ENCODE data around the gene GTF2A1L. TPM values are rescaled to one million over a fixed set of nuclear protein-coding genes. Genes with fewer than 3 reads are reported as not detected.

The GTF2A1L gene
- total and polyA plus RNA-seq, 9 donors: 2.1 to 13.8 (median 3.6) TPM; not detected in 3

GRCh38 chr2:48714245-48714644 is 96.6 kb downstream of the GTF2A1L start:
- 43 to 70% (median 58%) methylated on average over 2 of the region's 2 CpGs for WGBS, 3 donors
- H3K27ac ChIP-seq: no peak overlapping the region
- DNase-seq: no peak
- no peaks in the 10 kb centered on the region for H3K36me3 ChIP-seq
- TF ChIP-seq POLR2A (IDR thresholded peaks at IDR 0.05) (no peak), EP300 (IDR thresholded peaks at IDR 0.05) (no peak), CTCF (IDR thresholded peaks at IDR 0.05) (no peak)
- no peaks in the 10 kb centered on the region for H3K9me3 ChIP-seq
- H3K4me1 ChIP-seq (ENCODE audit: insufficient read depth): no peaks in the 10 kb centered on the region
- H3K4me3 ChIP-seq: no peak overlapping the region
- intact Hi-C loops (cut with DNase I): no loop called here
- no peaks in the 10 kb centered on the region for H3K27me3 ChIP-seq

GRCh38 chr2:48715042-48715899 is 97.6 kb downstream of the GTF2A1L start:
- no peak overlapping the region for H3K4me3 ChIP-seq
- 70 to 79% (median 75%) methylated on average over 7 of the region's 7 CpGs for WGBS, 3 donors
- no peak overlapping the region for H3K27ac ChIP-seq
- H3K4me1 ChIP-seq (ENCODE audit: insufficient read depth): no peaks in the 10 kb centered on the region
- TF ChIP-seq EP300 (IDR thresholded peaks at IDR 0.05) (no peak), CTCF (IDR thresholded peaks at IDR 0.05) (no peak), POLR2A (IDR thresholded peaks at IDR 0.05) (no peak)
- DNase-seq: no peak
- H3K36me3 ChIP-seq: no peaks in the 10 kb centered on the region
- no peaks in the 10 kb centered on the region for H3K9me3 ChIP-seq
- no peaks in the 10 kb centered on the region for H3K27me3 ChIP-seq
- intact Hi-C loops (cut with DNase I): no loop called here

- DNase-seq: peak in 1 of 5 donors; percentile 37
- Histone ChIP-seq H3K4me1 (ENCODE audit: insufficient read depth) (no peaks in the 10 kb centered on the region), H3K4me3 (no peak overlapping the region), H3K27me3 (no peaks in the 10 kb centered on the region), H3K27ac (no peak overlapping the region), H3K9me3 (no peaks in the 10 kb centered on the region), H3K36me3 (no peaks in the 10 kb centered on the region)
- TF ChIP-seq POLR2A (IDR thresholded peaks at IDR 0.05) (no peak), EP300 (IDR thresholded peaks at IDR 0.05) (no peak), CTCF (IDR thresholded peaks at IDR 0.05) (no peak)
- intact Hi-C loops (cut with DNase I): no loop called here
- 54 to 81% (median 75%) methylated on average over 1 of the region's 1 CpG for WGBS, 3 donors
These were observed 98.3 kb downstream of the GTF2A1L start for GRCh38 chr2:48715956-48716355.

GRCh38 chr2:48717846-48718245 is 100.2 kb downstream of the GTF2A1L start:
- H3K27me3 ChIP-seq: no peaks in the 10 kb centered on the region
- no peaks in the 10 kb centered on the region for H3K9me3 ChIP-seq
- H3K36me3 ChIP-seq: no peaks in the 10 kb centered on the region
- DNase-seq: no peak
- no peak for TF ChIP-seq CTCF (IDR thresholded peaks at IDR 0.05)
- no peak for TF ChIP-seq POLR2A (IDR thresholded peaks at IDR 0.05)
- no peak for TF ChIP-seq EP300 (IDR thresholded peaks at IDR 0.05)
- H3K27ac ChIP-seq: no peak overlapping the region
- intact Hi-C loops (cut with DNase I): no loop called here
- 45 to 52% (median 49%) methylated on average over 3 of the region's 3 CpGs for WGBS, 3 donors
- H3K4me3 ChIP-seq: no peak overlapping the region
- H3K4me1 ChIP-seq (ENCODE audit: insufficient read depth): peaks cover 1% of the 10 kb centered on the region
